Omental fat pad (tissue), 4 donors: ENCODE results near the gene LBH. TPM values are rescaled to one million over a fixed set of nuclear protein-coding genes. Genes with fewer than 3 reads are reported as not detected.

Source experiments
- ATAC-seq: fragments of 150-250 bp; one replicate; pipeline ENCODE4 v1.9.1; 2016; ENCODE audit warnings: mild to moderate bottlenecking, moderate library complexity; ENCODE audit not compliant: low FRiP score
- DNase-seq: peaks from one replicate; pipeline ENCODE4 v3.0.0-alpha.2; 2019; ENCODE audit warnings: low spot score
- total RNA-seq, 4 donors: library from RNA; depleted of rRNA; stranded (reverse); fragments of >200 nt; gene quantifications; one replicate each; pipeline ENCODE4 v1.1.0, GENCODE V29; 2016
- TF ChIP-seq, protein P1 (sequence below), 3 donors: fragments of 450-650 bp; IDR thresholded peaks; one replicate each; pipeline ENCODE4 v1.5.1; 2016 to 2017; ENCODE audit warnings: antibody characterized with exemption in 3 of 3, mild to moderate bottlenecking in 3 of 3, moderate library complexity in 2 of 3

The LBH gene
- total RNA-seq, 4 donors from 2014 or later = 14.4 to 20.6 (median 19.4) TPM

DNA sequence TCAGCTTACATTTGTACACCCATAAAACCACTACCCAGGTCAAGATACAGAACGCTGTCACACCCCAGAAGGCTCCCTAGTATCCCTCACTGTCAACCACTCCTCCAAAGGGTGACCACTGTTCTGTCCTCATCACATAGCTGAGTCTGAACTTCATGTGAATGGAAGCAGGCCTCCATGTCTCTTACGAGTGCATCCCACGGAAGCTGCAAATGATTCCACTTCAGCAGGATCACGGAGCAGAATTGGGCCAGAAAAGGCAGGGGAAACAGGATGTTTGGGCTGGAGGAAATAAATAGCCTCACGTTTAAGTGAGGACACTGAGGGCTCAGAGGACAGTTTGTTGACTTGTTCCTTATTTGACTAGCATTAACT, 38.4 kb downstream of the LBH start:
- TF ChIP-seq, protein P1, sequence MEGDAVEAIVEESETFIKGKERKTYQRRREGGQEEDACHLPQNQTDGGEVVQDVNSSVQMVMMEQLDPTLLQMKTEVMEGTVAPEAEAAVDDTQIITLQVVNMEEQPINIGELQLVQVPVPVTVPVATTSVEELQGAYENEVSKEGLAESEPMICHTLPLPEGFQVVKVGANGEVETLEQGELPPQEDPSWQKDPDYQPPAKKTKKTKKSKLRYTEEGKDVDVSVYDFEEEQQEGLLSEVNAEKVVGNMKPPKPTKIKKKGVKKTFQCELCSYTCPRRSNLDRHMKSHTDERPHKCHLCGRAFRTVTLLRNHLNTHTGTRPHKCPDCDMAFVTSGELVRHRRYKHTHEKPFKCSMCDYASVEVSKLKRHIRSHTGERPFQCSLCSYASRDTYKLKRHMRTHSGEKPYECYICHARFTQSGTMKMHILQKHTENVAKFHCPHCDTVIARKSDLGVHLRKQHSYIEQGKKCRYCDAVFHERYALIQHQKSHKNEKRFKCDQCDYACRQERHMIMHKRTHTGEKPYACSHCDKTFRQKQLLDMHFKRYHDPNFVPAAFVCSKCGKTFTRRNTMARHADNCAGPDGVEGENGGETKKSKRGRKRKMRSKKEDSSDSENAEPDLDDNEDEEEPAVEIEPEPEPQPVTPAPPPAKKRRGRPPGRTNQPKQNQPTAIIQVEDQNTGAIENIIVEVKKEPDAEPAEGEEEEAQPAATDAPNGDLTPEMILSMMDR (IDR thresholded peaks at IDR 0.05) = no peak
- ATAC-seq = no peak

DNA sequence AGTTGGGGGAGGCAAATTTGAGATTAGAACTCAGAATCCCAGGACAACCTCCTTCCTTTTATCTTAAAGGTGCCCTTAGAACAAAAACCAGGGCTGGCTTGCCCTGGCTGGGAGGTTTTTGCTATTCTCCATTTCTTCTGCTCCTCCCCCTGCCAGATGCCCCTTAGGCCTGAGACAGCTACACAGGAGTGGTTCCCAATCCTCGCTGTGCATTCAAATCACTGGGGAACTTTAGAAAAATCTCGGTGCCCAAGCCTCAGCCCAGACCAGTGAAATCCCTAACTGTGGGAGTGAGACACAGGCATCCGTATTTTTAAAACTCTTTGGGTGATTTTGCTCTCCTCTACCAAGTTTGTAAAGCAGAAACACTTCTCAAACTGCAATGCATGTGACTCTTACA, 38.8 kb downstream of the LBH start:
- ATAC-seq (no peak), DNase-seq (no peak)
- TF ChIP-seq, protein P1 (IDR thresholded peaks at IDR 0.05) = no peak

More for the DNA sequence above, 38.4 kb downstream of the LBH start:
- DNase-seq = no peak

DNA sequence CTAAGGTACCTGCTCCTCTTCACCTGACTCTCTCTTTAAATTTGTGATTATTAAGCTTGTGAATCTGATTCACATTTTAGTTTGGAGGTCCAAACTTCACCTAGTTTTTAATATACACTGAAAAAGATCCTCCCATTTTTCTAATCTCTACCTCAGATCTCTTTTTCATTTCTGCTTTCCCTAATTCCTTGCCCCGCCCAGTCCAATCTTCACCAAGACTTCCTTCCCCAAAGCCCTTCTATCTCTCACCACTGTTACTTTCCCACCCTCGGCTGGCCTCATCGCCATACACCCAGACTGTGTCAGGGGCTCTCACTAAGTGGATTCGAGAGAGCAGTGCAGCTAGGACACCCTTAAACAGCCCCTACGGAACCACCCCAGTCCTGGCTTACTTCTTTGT, 40.0 kb downstream of the LBH start:
- DNase-seq (no peak), ATAC-seq (no peak)
- TF ChIP-seq, protein P1 (IDR thresholded peaks at IDR 0.05) = no peak

DNA sequence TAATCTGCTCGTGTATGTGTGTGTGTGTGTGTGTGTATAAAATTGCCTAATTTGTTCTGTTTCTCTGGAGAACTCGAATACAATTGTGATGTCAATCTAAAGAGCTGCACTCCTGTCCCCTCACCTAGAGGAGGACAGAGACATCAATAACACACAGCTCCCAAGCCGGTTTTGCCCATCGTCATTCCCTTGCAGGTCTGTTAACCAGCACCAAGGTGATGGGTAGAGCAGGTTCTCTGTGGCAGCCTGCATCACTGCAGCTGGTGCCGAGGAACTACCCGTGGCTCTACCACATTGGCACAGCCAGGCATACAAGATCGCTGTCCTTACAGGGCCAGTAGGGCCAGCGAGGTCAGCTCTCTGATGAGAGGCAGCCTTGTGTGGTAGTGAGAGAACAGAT, 41.0 kb downstream of the LBH start:
- ATAC-seq (no peak), DNase-seq (no peak)
- TF ChIP-seq, protein P1 (IDR thresholded peaks at IDR 0.05) = no peak

DNA sequence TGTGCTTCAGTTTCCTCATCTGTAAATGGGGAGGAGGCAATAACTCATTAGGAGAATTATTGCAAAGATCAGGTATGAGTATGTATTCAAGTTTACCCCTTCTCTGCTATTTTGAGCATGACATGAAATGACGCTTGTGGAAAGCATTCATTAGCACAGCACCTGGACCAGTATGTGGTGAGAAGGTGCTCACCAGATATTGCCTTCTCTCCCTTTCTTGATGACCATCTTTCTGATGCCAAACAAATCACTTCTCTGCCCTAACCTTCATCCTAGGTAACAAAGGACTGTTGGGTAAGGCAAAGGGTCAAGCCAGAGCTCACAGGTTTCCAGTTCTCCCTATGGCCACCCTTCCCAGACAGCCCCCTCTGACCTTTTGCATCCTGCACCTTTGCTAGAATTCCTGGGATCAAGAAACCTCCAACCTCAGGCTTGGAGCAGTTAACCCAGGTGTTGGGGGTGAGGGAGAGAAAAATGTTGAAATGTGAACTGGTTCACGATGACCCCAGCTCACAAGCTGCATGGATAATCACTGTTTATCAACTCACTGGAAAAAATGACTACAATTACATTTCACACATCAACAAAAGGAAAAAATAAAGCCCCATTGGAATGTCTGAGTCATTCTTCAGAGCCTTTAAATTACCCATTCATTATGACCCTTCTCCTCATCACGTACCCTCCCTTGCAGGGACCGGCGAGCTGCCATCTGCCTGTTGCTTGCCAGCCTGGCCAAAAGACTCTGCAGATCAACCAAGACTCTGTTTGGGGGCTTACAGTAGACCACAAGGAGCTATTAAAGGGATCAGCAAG, 41.6 kb downstream of the LBH start:
- TF ChIP-seq, protein P1 (IDR thresholded peaks at IDR 0.05) = no peak
- ATAC-seq (no peak), DNase-seq (no peak)

DNA sequence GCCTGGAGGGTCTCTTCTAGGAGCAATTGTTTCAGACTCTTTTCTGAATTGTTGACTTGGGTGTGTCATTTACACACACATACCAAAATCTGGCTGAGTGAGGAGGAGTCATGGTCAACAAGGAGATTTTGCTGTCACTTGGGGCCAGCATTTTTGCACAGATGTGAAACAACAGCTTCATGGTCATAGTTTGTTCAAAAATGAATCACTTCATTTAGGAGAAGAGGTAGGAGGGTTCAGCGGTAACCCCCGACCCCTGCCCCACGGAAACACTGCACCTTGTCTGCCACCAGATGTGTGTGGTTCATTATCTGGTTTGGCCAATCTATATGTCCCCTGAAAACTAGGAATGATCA, 42.2 kb downstream of the LBH start:
- ATAC-seq = no peak
- no peak for DNase-seq

More for the DNA sequence above, 42.2 kb downstream of the LBH start:
- TF ChIP-seq, protein P1 (IDR thresholded peaks at IDR 0.05) = no peak
